Neural progenitor cell (in vitro differentiated cells): Measurements from ENCODE around the gene MEGF10. TPM values are rescaled to one million over a fixed set of nuclear protein-coding genes. Genes with fewer than 3 reads are reported as not detected.

Experiments
- DNase-seq: peaks from one replicate; pipeline ENCODE4 v3.0.0-alpha.2; 2016; ENCODE audit warnings: low spot score
- H2AFZ ChIP-seq: fragments of 200-600 bp; sonication (generic); replicated peaks from 2 replicates; pipeline ENCODE4 v1.6.1; 2016; ENCODE audit warnings: antibody characterized with exemption
- H3F3A ChIP-seq: fragments of 200-600 bp; sonication (generic); 2 replicates; pipeline ENCODE4 v1.6.1; 2016; ENCODE audit warnings: antibody characterized with exemption, low read depth
- H3K27ac ChIP-seq: fragments of 200-600 bp; sonication (generic); 2 replicates; pipeline ENCODE4 v1.5.1; 2016; ENCODE audit warnings: mild to moderate bottlenecking
- H3K27me3 ChIP-seq: fragments of 200-600 bp; sonication (generic); 2 replicates; pipeline ENCODE4 v1.6.1; 2016; ENCODE audit warnings: mild to moderate bottlenecking, moderate library complexity
- H3K36me3 ChIP-seq: fragments of 200-600 bp; sonication (generic); 2 replicates; pipeline ENCODE4 v1.5.1; 2016
- H3K4me1 ChIP-seq: fragments of 200-600 bp; sonication (generic); 2 replicates; pipeline ENCODE4 v1.6.1; 2016; ENCODE audit warnings: mixed run types
- H3K4me2 ChIP-seq: fragments of 200-600 bp; sonication (generic); 2 replicates; pipeline ENCODE4 v1.6.1; 2016
- H3K4me3 ChIP-seq: fragments of 200-600 bp; sonication (generic); 2 replicates; pipeline ENCODE4 v1.5.1; 2016
- H3K79me2 ChIP-seq: fragments of 200-600 bp; sonication (generic); 2 replicates; pipeline ENCODE4 v1.6.1; 2016; ENCODE audit warnings: low read depth
- H3K9ac ChIP-seq: fragments of 200-600 bp; sonication (generic); 2 replicates; pipeline ENCODE4 v1.6.1; 2016
- H3K9me3 ChIP-seq: fragments of 200-600 bp; sonication (generic); 2 replicates; pipeline ENCODE4 v1.5.1; 2016; ENCODE audit warnings: low read depth
- H4K20me1 ChIP-seq: fragments of 200-600 bp; sonication (generic); 2 replicates; pipeline ENCODE4 v1.6.1; 2016; ENCODE audit warnings: low read depth
- H3K27ac Mint-ChIP-seq: 3 replicates; pipeline ENCODE4 v1.8.0; 2021; ENCODE audit warnings: mixed read lengths
- H3K27me3 Mint-ChIP-seq: 2 replicates; pipeline ENCODE4 v1.8.0; 2022; ENCODE audit warnings: low read depth, mild to moderate bottlenecking, inconsistent platforms, moderate library complexity, mixed read lengths; ENCODE audit not compliant: insufficient read depth
- H3K36me3 Mint-ChIP-seq: 3 replicates; pipeline ENCODE4 v1.8.0; 2021; ENCODE audit warnings: mixed read lengths
- H3K4me1 Mint-ChIP-seq: 3 replicates; pipeline ENCODE4 v1.8.0; 2021; ENCODE audit warnings: mixed read lengths
- H3K4me3 Mint-ChIP-seq: 3 replicates; pipeline ENCODE4 v1.8.0; 2021; ENCODE audit warnings: mild to moderate bottlenecking, moderate library complexity, mixed read lengths
- H3K9me3 Mint-ChIP-seq: 3 replicates; pipeline ENCODE4 v1.8.0; 2020; ENCODE audit warnings: mixed read lengths
- CTCF ChIP-seq: fragments of 200-600 bp; sonication (generic); IDR thresholded peaks from 2 replicates; pipeline ENCODE4 v1.5.1; 2017; ENCODE audit warnings: antibody characterized with exemption, mild to moderate bottlenecking
- EZH2 ChIP-seq: fragments of 200-600 bp; sonication (generic); IDR thresholded peaks from 2 replicates; pipeline ENCODE4 v1.6.1; 2017; ENCODE audit warnings: antibody characterized with exemption, mild to moderate bottlenecking, moderate library complexity
- EZH2phosphoT487 ChIP-seq: fragments of 200-600 bp; sonication (generic); IDR thresholded peaks from 2 replicates; pipeline ENCODE4 v1.6.1; 2017; ENCODE audit warnings: antibody characterized with exemption
- total RNA-seq: library from RNA; depleted of rRNA; stranded (reverse); fragments of >200 nt; gene quantifications from 2 replicates; pipeline ENCODE4 v1.2.3, GENCODE V29; 2015; ENCODE audit warnings: low replicate concordance

MEGF10 gene
- total RNA-seq, 1 donor from 2014 or later: 1.3 TPM

- H3K9me3 ChIP-seq: no peaks in the 10 kb centered on the region
- no peak overlapping the region for H3K27ac ChIP-seq
- H3K79me2 ChIP-seq: no peaks in the 10 kb centered on the region
- no peak overlapping the region for H2AFZ ChIP-seq
- TF ChIP-seq EZH2phosphoT487 (no peak), EZH2 (no peak), CTCF (no peak)
- H3K4me2 ChIP-seq: no peak overlapping the region
- no peak for DNase-seq
- H3K36me3 ChIP-seq: no peaks in the 10 kb centered on the region
- peaks cover 3% of the 10 kb centered on the region for H3K4me1 ChIP-seq
- Mint-ChIP-seq H3K9me3 (no peaks in the 10 kb centered on the region), H3K4me3 (no peak overlapping the region), H3K4me1 (peaks cover 17% of the 10 kb centered on the region), H3K27me3 (peaks cover 2% of the 10 kb centered on the region), H3K36me3 (peaks cover 4% of the 10 kb centered on the region), H3K27ac (no peak overlapping the region)
- H3K9ac ChIP-seq: no peak overlapping the region
- no peaks in the 10 kb centered on the region for H3F3A ChIP-seq
- no peaks in the 10 kb centered on the region for H3K27me3 ChIP-seq
- no peak overlapping the region for H3K4me3 ChIP-seq
- H4K20me1 ChIP-seq: no peaks in the 10 kb centered on the region
Measured at GRCh38 chr5:127439644-127440043, 149.0 kb downstream of the MEGF10 start.

- TF ChIP-seq EZH2phosphoT487 (no peak), CTCF (no peak), EZH2 (no peak)
- no peaks in the 10 kb centered on the region for H4K20me1 ChIP-seq
Measured at GRCh38 chr5:127440831-127441230, 150.2 kb downstream of the MEGF10 start.

DNA sequence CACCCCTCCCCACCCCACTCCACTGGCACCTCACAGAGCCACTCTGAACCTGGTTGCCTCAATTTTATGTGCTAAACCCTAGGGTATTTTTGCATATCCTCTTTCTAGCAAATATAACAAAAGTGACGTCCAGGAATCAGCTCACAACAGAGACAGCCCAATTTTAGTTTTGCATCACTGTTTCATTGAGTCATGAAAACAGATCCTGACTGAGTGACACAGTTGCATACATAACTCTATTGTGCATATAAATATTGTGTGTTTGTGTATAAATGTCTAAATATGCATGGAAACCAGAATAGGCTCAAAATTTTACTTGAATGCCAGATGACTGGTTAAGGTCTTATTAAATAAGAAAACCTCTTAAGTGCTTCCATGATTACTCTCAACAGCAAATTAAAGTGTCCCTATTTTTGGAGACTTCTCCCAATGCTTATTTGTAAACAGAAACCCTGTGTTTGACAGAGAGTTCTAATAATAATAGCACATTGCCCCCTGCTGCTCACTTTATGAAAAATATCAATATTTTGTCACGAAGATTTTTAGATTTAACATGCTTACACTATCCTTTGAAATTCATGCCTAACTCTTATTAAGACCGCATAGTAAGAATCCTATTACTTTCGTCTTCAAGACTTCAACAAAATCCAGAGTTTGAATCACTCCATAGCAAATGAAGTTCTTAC lies 151.3 kb downstream of the MEGF10 start:
- Histone ChIP-seq H3K9ac (no peak overlapping the region), H3K79me2 (no peaks in the 10 kb centered on the region), H4K20me1 (no peaks in the 10 kb centered on the region), H3K4me1 (peaks cover 10% of the 10 kb centered on the region), H3K4me3 (no peak overlapping the region), H3K9me3 (no peaks in the 10 kb centered on the region), H3F3A (peaks cover 14% of the 10 kb centered on the region), H3K27me3 (no peaks in the 10 kb centered on the region), H3K4me2 (no peak overlapping the region), H3K36me3 (no peaks in the 10 kb centered on the region), H3K27ac (no peak overlapping the region), H2AFZ (no peak overlapping the region)
- no peak for DNase-seq
- H3K27ac Mint-ChIP-seq: no peak overlapping the region
- H3K4me1 Mint-ChIP-seq: peaks cover 35% of the 10 kb centered on the region
- H3K4me3 Mint-ChIP-seq: no peak overlapping the region
- H3K9me3 Mint-ChIP-seq: no peaks in the 10 kb centered on the region
- H3K27me3 Mint-ChIP-seq: peaks cover 2% of the 10 kb centered on the region
- TF ChIP-seq CTCF (peak; percentile 40), EZH2 (no peak), EZH2phosphoT487 (no peak)
- peaks cover 2% of the 10 kb centered on the region for H3K36me3 Mint-ChIP-seq

More at GRCh38 chr5:127440831-127441230, 150.2 kb downstream of the MEGF10 start:
- no peak for DNase-seq
- Mint-ChIP-seq H3K9me3 (no peaks in the 10 kb centered on the region), H3K27ac (peak overlapping the region; percentile 67), H3K27me3 (peaks cover 2% of the 10 kb centered on the region), H3K4me1 (peaks cover 25% of the 10 kb centered on the region), H3K36me3 (peaks cover 4% of the 10 kb centered on the region), H3K4me3 (no peak overlapping the region)
- no peaks in the 10 kb centered on the region for H3K36me3 ChIP-seq
- no peak overlapping the region for H3K9ac ChIP-seq
- H3K27me3 ChIP-seq: no peaks in the 10 kb centered on the region
- H3K4me2 ChIP-seq: no peak overlapping the region
- no peak overlapping the region for H3K27ac ChIP-seq
- no peak overlapping the region for H2AFZ ChIP-seq
- peaks cover 3% of the 10 kb centered on the region for H3K4me1 ChIP-seq
- H3K9me3 ChIP-seq: no peaks in the 10 kb centered on the region
- peaks cover 4% of the 10 kb centered on the region for H3F3A ChIP-seq
- H3K4me3 ChIP-seq: no peak overlapping the region
- H3K79me2 ChIP-seq: no peaks in the 10 kb centered on the region
